ENCODE results near the gene ESRRA. TPM values are rescaled to one million over a fixed set of nuclear protein-coding genes. Genes with fewer than 3 reads are reported as not detected.

The ESRRA gene
- polyA plus RNA-seq, 2 of the 4 experiments (the other 2 are of a cell fraction): 15.2 to 35.5 TPM

DNA sequence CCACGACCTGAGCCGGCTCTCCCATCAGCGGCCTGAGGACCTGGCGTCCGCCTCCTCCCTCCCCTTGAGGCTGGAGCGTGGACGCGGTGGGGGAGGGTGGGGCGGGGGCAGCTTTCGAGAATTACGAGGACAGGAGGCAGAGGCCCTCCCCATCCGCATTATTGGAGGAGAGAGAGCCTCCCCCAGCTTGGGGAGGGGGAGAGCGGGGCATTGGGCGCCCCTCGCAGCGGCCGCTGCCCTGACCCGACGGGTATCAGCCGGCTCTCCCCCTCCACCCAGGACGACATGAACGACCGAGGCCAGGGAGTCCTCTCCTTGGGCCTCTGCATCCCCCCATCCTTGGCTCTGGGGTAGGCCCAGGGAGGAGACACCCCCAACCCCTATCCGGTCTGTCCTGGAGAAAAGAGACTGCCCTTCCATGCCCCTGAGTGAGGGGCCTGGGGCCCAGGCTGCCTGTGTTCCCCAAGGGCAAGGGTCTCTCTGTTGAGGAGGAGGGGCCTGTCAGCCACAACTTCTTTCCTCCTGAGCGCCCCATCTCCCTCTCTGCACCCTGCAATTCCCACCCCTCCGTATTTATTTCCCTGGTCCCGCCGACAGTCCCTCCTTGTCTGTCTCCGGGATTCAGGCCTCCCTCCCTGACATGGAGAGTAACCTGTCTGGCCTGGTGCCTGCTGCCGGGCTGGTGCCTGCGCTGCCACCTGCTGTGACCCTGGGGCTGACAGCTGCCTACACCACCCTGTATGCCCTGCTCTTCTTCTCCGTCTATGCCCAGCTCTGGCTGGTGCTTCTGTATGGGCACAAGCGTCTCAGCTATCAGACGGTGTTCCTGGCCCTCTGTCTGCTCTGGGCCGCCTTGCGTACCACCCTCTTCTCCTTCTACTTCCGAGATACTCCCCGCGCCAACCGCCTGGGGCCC, 19.2 kb upstream of the ESRRA start:
- WGBS (ENCODE audit: missing lambda C conversion rate): 49% methylated on average over 17 of the region's 40 CpGs
- peak overlapping the region; percentile 93 to 98 for H3K27ac ChIP-seq
- ChIA-PET POLR2A (interaction anchor here (1.0 to 5.8 kb wide), 5 partner anchors 15 to 101 kb away, joined by 4 to 49 read pairs (median 9); partner anchors contain the start of genes ESRRA, FKBP2 and STIP1), CTCF (interaction anchor here (0.6 to 20.5 kb wide), 10 partner anchors 9 to 109 kb away, joined by 3 to 448 read pairs (median 4); partner anchors contain the start of genes CATSPERZ, ESRRA, PLCB3 and STIP1)
- FAIRE-seq (no peak), DNase-seq (ENCODE audit: low read depth in 1 of 2, low spot score in 1 of 2) (peak; percentile 56 to 65), ATAC-seq (peak; percentile 33 to 49; a peak in 5 of 6 replicates)
- peak overlapping the region; percentile 86 for H3K4me2 ChIP-seq
- peaks cover 17% of the 10 kb centered on the region; the same call in 1 of the 3 replicates for H3K4me1 ChIP-seq
- TF ChIP-seq POLR2AphosphoS2 (conservative IDR thresholded peaks at IDR 0.05; ENCODE audit: low read length) (no peak), ZSCAN20 (CRISPR knock-in tag; IDR thresholded peaks at IDR 0.05) (no peak), FOSL2 (IDR thresholded peaks at IDR 0.05) (no peak), FOSL2 (CRISPR knock-in tag; IDR thresholded peaks at IDR 0.05) (no peak), EP300 (IDR thresholded peaks at IDR 0.05) (no peak), PHF8 (IDR thresholded peaks at IDR 0.05; ENCODE audit: borderline replicate concordance, low read depth) (peak; percentile 3; the same call in 1 of the 2 replicates), HOXB5 (CRISPR knock-in tag; IDR thresholded peaks at IDR 0.05) (no peak), CHD2 (IDR thresholded peaks at IDR 0.05; ENCODE audit: low read length, partially characterized antibody) (no peak), SMC3 (IDR thresholded peaks at IDR 0.05) (no peak; the same call in 2 of the 3 replicates), NPAS2 (CRISPR knock-in tag; IDR thresholded peaks at IDR 0.05; ENCODE audit: borderline replicate concordance) (no peak), JUNB (IDR thresholded peaks at IDR 0.05) (no peak), MAZ (IDR thresholded peaks at IDR 0.05; ENCODE audit: borderline replicate concordance, low read depth, low read length) (no peak), TP53 (CRISPR knock-in tag; IDR thresholded peaks at IDR 0.05) (no peak), RCOR1 (IDR thresholded peaks at IDR 0.05; ENCODE audit: low read depth, low read length) (no peak), GATA3 (IDR thresholded peaks at IDR 0.05; ENCODE audit: borderline replicate concordance) (no peak)
- TF ChIP-seq, protein P1, sequence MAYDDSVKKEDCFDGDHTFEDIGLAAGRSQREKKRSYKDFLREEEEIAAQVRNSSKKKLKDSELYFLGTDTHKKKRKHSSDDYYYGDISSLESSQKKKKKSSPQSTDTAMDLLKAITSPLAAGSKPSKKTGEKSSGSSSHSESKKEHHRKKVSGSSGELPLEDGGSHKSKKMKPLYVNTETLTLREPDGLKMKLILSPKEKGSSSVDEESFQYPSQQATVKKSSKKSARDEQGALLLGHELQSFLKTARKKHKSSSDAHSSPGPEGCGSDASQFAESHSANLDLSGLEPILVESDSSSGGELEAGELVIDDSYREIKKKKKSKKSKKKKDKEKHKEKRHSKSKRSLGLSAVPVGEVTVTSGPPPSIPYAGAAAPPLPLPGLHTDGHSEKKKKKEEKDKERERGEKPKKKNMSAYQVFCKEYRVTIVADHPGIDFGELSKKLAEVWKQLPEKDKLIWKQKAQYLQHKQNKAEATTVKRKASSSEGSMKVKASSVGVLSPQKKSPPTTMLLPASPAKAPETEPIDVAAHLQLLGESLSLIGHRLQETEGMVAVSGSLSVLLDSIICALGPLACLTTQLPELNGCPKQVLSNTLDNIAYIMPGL (CRISPR knock-in tag; IDR thresholded peaks at IDR 0.05; ENCODE audit: borderline replicate concordance): no peak
- TF ChIP-seq, protein P2, sequence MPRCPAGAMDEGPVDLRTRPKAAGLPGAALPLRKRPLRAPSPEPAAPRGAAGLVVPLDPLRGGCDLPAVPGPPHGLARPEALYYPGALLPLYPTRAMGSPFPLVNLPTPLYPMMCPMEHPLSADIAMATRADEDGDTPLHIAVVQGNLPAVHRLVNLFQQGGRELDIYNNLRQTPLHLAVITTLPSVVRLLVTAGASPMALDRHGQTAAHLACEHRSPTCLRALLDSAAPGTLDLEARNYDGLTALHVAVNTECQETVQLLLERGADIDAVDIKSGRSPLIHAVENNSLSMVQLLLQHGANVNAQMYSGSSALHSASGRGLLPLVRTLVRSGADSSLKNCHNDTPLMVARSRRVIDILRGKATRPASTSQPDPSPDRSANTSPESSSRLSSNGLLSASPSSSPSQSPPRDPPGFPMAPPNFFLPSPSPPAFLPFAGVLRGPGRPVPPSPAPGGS (IDR thresholded peaks at IDR 0.05): 0 out of 3 replicates have a peak, but pooled peaks have one; percentile 10
- TF ChIP-seq, protein P3, sequence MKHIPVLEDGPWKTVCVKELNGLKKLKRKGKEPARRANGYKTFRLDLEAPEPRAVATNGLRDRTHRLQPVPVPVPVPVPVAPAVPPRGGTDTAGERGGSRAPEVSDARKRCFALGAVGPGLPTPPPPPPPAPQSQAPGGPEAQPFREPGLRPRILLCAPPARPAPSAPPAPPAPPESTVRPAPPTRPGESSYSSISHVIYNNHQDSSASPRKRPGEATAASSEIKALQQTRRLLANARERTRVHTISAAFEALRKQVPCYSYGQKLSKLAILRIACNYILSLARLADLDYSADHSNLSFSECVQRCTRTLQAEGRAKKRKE (CRISPR knock-in tag; IDR thresholded peaks at IDR 0.05; ENCODE audit: low read depth): no peak
- TF ChIP-seq, protein P4, sequence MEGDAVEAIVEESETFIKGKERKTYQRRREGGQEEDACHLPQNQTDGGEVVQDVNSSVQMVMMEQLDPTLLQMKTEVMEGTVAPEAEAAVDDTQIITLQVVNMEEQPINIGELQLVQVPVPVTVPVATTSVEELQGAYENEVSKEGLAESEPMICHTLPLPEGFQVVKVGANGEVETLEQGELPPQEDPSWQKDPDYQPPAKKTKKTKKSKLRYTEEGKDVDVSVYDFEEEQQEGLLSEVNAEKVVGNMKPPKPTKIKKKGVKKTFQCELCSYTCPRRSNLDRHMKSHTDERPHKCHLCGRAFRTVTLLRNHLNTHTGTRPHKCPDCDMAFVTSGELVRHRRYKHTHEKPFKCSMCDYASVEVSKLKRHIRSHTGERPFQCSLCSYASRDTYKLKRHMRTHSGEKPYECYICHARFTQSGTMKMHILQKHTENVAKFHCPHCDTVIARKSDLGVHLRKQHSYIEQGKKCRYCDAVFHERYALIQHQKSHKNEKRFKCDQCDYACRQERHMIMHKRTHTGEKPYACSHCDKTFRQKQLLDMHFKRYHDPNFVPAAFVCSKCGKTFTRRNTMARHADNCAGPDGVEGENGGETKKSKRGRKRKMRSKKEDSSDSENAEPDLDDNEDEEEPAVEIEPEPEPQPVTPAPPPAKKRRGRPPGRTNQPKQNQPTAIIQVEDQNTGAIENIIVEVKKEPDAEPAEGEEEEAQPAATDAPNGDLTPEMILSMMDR (IDR thresholded peaks at IDR 0.05): peak; percentile 6; the same call in 1 of the 3 replicates
- TF ChIP-seq, protein P5, sequence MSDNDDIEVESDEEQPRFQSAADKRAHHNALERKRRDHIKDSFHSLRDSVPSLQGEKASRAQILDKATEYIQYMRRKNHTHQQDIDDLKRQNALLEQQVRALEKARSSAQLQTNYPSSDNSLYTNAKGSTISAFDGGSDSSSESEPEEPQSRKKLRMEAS (IDR thresholded peaks at IDR 0.05): no peak
- H3K9me3 ChIP-seq: no peaks in the 10 kb centered on the region
- peak overlapping the region; percentile 63 for H3K4me3 ChIP-seq

Measured in A549 (cell line).